ENCODE results near the gene LNX1.

The LNX1 gene

DNA sequence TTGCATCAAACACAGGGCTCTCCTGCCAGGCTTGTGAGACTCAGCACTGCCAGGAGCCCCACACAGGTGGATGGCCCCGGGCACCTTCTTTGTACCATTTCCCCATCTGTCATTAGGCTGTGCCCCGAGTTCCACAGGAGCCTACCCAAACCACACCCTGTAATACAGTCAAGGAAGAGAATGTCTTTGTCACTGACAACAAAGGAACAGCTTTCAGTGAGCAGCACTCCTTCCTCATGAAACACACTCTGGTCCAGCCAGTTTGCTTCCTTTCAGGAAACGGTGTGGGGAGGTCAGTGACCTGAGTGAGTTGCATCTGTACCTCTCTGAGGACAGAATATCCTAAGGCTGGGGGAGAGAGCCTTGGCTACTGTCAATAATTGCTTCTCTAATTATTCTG, 53.7 kb downstream of the LNX1 start:
- no peak for DNase-seq (ENCODE audit: low read depth)
- no peak overlapping the region for H3K4me3 ChIP-seq (ENCODE audit: low read depth, low read length)
- TF ChIP-seq MYC (IDR thresholded peaks at IDR 0.05; ENCODE audit: low read depth, low read length) (no peak), POLR2A (IDR thresholded peaks at IDR 0.05; ENCODE audit: extremely low read depth, insufficient read length) (no peak)
- TF ChIP-seq, protein P1, sequence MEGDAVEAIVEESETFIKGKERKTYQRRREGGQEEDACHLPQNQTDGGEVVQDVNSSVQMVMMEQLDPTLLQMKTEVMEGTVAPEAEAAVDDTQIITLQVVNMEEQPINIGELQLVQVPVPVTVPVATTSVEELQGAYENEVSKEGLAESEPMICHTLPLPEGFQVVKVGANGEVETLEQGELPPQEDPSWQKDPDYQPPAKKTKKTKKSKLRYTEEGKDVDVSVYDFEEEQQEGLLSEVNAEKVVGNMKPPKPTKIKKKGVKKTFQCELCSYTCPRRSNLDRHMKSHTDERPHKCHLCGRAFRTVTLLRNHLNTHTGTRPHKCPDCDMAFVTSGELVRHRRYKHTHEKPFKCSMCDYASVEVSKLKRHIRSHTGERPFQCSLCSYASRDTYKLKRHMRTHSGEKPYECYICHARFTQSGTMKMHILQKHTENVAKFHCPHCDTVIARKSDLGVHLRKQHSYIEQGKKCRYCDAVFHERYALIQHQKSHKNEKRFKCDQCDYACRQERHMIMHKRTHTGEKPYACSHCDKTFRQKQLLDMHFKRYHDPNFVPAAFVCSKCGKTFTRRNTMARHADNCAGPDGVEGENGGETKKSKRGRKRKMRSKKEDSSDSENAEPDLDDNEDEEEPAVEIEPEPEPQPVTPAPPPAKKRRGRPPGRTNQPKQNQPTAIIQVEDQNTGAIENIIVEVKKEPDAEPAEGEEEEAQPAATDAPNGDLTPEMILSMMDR (IDR thresholded peaks at IDR 0.05; ENCODE audit: low read depth, low read length) = no peak
- TF ChIP-seq, protein P2, sequence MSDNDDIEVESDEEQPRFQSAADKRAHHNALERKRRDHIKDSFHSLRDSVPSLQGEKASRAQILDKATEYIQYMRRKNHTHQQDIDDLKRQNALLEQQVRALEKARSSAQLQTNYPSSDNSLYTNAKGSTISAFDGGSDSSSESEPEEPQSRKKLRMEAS (IDR thresholded peaks at IDR 0.05; ENCODE audit: low read depth, low read length) = no peak

DNA sequence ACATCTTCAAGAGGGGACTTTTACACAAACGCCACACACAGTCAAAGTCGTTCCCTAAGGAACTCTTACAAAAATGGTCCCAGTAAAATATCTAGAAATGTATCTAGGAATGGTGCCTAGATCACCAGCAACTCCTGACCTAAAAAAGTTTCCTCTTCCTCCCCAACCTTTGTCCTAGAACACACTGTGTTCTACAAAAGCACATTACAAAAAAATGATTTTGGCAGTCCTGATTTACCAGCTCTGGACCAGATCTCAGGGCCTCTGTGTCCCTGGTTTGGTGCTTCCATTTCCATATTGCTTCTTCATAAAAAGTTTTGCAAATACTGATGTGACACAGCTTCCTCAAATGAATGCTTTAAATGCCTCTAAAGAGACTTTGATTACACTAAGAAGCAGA, 55.0 kb downstream of the LNX1 start:
- no peak overlapping the region for H3K4me3 ChIP-seq (ENCODE audit: low read depth, low read length)
- no peak for DNase-seq (ENCODE audit: low read depth)
- TF ChIP-seq, protein P2 (IDR thresholded peaks at IDR 0.05; ENCODE audit: low read depth, low read length) = no peak
- TF ChIP-seq, protein P1 (IDR thresholded peaks at IDR 0.05; ENCODE audit: low read depth, low read length) = no peak
- TF ChIP-seq MYC (IDR thresholded peaks at IDR 0.05; ENCODE audit: low read depth, low read length) (no peak), POLR2A (IDR thresholded peaks at IDR 0.05; ENCODE audit: extremely low read depth, insufficient read length) (no peak)

DNA sequence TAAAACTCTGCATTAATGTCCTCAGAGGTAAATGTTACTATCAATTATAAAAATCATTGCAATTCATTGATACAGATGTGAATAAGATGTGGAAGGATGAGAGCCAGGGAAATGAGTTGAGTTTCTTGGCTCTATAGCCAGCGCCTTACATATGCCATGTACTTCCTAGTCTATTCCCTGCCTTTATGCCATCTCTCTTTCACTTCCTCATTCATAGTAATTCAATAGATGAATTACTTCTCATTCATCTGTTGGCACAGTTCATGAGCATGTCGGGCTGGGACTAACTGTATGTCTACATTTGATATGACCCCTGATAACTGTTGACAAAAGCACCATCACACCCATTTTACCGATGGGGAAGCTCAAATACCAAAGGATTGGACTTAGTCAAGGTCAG, 55.7 kb downstream of the LNX1 start:
- peak; percentile 9 for DNase-seq (ENCODE audit: low read depth)
- no peak overlapping the region for H3K4me3 ChIP-seq (ENCODE audit: low read depth, low read length)
- TF ChIP-seq MYC (IDR thresholded peaks at IDR 0.05; ENCODE audit: low read depth, low read length) = no peak

DNA sequence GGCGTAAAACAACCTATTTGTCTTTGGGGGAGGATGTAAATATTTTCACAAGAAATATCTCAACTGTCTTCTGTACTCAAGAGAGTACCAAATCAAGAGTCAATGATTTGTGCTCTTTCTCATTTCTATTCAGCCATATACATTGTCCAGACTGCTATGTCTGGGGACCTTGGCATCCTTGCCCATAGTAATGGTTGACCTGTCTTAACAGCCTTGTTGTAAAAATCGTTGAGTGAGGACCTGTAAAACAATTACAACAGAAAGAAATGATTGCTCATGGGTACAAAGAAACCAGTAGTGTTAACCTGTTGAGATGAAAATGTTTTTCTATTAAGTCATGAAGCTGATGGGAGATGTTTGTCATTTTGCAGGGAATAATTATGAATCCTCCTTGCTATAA, 56.6 kb downstream of the LNX1 start:
- DNase-seq (ENCODE audit: low read depth) = no peak
- no peak overlapping the region for H3K4me3 ChIP-seq (ENCODE audit: low read depth, low read length)
- TF ChIP-seq, protein P2 (IDR thresholded peaks at IDR 0.05; ENCODE audit: low read depth, low read length) = no peak
- TF ChIP-seq POLR2A (IDR thresholded peaks at IDR 0.05; ENCODE audit: extremely low read depth, insufficient read length) = no peak
- TF ChIP-seq MYC (IDR thresholded peaks at IDR 0.05; ENCODE audit: low read depth, low read length) = no peak
- TF ChIP-seq, protein P1 (IDR thresholded peaks at IDR 0.05; ENCODE audit: low read depth, low read length) = no peak

DNA sequence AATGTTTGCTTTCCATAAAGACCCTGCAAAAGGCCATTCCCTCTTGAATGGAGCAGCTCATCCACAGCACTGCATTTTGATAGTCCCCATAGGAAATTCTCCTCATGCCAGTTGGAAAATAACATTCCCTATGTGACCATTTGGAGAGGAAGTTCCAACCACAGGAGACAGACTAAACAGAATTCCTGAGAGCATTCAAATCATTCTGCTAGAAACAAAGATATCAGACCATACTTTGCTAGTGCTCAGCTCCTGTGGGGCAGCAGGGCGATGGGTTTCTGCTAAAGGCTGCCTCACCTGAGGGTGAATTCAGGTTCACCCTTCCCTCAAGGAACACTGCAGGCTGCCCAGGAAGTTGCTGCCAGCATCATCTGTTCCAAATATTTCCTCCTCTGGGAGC, 58.8 kb downstream of the LNX1 start:
- no peak overlapping the region for H3K4me3 ChIP-seq (ENCODE audit: low read depth, low read length)
- no peak for DNase-seq (ENCODE audit: low read depth)
- TF ChIP-seq, protein P1 (IDR thresholded peaks at IDR 0.05; ENCODE audit: low read depth, low read length) = no peak
- TF ChIP-seq, protein P2 (IDR thresholded peaks at IDR 0.05; ENCODE audit: low read depth, low read length) = no peak
- no peak for TF ChIP-seq MYC (IDR thresholded peaks at IDR 0.05; ENCODE audit: low read depth, low read length)

DNA sequence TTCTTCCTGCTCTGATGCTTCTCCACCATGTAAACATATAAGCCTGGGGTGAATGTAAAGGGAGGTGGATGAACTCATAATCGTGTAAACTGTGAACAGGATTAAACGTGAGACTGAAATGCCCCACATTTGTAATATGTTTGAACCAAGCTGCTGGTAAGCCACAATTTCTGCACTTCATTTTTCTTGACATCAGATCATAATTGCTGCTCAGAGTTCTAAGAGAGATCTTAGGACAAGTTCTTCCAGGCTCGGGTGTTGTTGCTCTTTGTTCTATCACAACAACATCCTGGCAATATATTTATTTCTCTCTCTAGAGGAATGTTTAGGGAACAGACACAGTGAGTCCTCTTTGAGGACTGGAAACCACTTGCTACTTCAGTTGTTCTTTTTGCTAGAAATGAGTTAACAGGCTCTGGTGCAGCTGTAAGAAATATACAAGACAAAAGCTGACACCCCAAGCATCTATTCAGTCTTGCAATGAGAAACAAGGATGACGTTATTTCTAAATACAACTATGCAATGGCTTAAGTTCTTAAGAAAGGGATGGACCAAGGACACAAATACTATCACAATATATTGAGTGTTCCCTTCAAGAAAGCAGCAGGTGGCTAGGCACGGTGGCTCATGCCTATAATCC, 59.6 kb downstream of the LNX1 start:
- H3K4me3 ChIP-seq (ENCODE audit: low read depth, low read length) = no peak overlapping the region
- TF ChIP-seq MYC (IDR thresholded peaks at IDR 0.05; ENCODE audit: low read depth, low read length) (no peak), POLR2A (IDR thresholded peaks at IDR 0.05; ENCODE audit: extremely low read depth, insufficient read length) (no peak)
- TF ChIP-seq, protein P1 (IDR thresholded peaks at IDR 0.05; ENCODE audit: low read depth, low read length) = no peak
- TF ChIP-seq, protein P2 (IDR thresholded peaks at IDR 0.05; ENCODE audit: low read depth, low read length) = no peak
- no peak for DNase-seq (ENCODE audit: low read depth)

Measured in NB4 (cell line).